GM21723 (cell line): ENCODE data around the gene LTB4R.

Experiments used
- ATAC-seq: cut with Tn5 transposase; IDR thresholded peaks from one replicate; pipeline ENCODE4 v1.9.1; 2021; ENCODE audit warnings: mild to moderate bottlenecking, moderate library complexity; ENCODE audit not compliant: unreplicated experiment

The LTB4R gene

DNA sequence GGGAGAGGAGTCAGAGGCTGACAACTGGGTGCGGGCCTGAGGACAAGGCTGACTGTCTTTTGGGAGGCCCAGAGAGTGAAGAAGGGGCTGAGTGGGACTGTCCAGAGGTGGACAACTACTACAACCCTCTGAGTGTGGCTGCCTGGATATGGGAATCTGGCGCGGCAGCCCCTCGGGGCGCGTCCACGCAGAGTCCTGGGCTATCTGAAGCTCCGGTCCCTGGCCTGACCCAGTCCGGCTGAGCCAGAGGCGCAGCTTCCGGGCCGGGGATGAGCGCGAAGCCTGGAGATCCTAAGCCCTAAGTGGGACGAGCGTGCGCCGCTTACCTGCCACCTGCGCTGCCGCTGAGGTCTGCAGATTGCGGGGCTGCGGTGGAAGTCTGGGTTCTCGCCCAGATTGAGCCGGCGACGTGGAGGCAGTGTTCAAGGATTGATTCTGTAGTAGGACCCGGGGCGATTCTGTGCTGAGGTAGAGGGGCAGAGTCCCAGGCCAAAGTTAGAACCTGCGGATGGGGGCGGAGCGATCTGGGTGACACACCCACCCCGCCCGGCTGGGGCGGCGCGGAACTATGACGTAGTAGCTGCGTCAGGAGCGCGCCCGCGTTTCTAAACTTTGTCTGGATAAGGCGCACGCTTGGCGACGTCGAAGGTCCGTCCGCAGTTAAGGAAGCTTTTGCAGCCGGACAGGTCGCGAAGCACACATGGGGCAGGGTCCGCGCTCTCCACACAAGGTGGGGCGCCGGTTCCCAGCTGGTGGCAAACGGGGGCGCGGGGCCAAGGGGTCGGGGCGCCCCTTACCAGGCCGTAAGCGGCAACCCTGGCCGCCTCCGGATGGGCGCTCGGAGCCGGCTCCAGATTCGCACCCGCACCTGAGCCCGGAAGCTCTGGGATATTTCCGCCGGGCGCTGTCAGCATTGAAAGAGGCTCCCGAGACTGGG lies 11.8 kb upstream of the LTB4R start, which contains the start of the genes DHRS1 and NOP9:
Gene DHRS1 (minus strand): TSS at position 526 of the 937 bp plus-strand sequence. CDS start 674 bp downstream, outside the sequence.
Gene NOP9 (plus strand): TSS at position 596 of the 937 bp plus-strand sequence. CDS start 105 bp downstream, at position 701.
- peak; percentile 78 for ATAC-seq

- ATAC-seq = no peak
These were observed 10.8 kb upstream of the LTB4R start for GRCh38 chr14:24300326-24300980.

DNA sequence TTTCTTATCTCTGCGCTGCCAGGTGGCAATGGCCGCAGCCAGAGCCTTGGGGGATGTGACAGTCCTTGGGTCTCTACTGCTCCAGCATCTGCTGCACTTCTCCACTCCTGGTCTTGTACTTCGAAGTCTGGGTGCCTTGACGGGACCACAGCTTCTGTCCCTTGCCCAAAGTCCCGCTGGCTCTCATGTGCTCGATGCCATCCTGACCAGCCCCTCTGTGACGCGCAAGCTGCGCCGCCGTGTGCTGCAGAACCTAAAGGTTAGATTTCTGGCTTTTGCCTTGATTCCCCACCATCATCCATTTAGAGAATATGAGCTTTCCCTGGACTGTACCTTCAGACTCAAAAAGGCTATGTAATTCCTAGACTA lies 7.3 kb upstream of the LTB4R start:
- ATAC-seq = no peak

GRCh38 chr14:24307156-24307574 lies 4.1 kb upstream of the LTB4R start:
- no peak for ATAC-seq

GRCh38 chr14:24307575-24308341 lies 3.5 kb upstream of the LTB4R start, which contains the start of gene CIDEB:
TSS of gene CIDEB (minus strand) at chr14:24307977. CDS start at chr14:24307858, 119 bp downstream.
- ATAC-seq = peak; percentile 30

DNA sequence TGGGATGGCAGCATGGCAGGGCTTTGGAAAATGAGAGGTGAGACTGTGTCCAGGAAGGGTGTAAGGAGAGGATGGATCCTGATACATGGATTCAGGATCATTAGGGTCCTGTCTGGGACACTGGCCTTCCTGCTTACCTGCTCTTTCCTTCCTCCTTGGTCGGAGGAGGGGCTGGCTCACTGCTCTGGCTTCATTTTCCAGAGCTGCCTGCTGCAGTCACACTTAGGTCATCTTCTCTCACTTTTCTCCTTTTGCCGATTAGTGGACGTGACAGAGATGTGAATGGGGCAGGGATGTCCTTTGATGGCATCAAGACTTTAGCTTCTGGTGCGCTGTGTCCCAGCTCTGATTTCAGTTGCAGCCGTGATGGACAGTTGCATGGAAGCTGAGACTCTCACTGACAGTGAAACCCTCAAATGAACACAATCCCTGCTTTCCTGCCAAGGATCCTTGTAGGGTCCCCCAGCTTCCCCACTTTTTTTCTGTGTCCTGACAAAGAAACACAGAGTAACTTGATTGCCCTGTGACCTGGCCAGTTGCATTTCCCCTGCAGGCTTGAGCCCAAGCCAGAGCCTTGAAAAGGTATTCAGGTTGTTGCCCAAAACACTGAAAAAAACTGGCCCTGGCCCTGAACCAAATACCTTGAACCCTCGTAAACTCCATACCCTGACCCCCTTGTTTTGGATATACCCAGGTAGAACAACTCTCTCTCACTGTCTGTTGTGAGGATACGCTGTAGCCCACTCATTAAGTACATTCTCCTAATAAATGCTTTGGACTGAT lies 2.8 kb upstream of the LTB4R start:
- no peak for ATAC-seq

GRCh38 chr14:24309538-24310264 lies 1.6 kb upstream of the LTB4R start, which contains the start of gene LTB4R2:
TSS of gene LTB4R2 (plus strand) at chr14:24310140. CDS start at chr14:24310665, 525 bp downstream.
- no peak for ATAC-seq

DNA sequence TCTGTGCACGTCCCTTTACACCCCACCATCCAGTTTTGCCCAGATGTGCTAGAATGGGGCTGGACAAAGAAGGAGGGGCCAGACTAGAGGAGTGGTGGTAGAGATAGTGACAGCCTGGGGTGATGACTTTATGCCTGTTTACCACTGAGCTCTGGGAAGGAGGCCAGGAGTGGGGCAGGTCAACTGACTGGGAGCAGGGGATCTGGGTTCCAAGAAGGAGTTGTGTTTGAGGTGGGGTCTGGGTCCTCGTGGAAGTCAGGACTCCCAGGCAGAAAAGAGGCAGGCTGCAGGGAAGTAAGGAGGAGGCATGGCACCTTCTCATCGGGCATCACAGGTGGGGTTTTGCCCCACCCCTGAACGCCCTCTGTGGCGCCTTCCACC lies 1.0 kb upstream of the LTB4R start:
- ATAC-seq = no peak

GRCh38 chr14:24311837-24312615 lies 724 bp downstream of the LTB4R start:
- no peak for ATAC-seq

- ATAC-seq = no peak
These were observed 1.6 kb downstream of the LTB4R start for GRCh38 chr14:24312736-24313507.

DNA sequence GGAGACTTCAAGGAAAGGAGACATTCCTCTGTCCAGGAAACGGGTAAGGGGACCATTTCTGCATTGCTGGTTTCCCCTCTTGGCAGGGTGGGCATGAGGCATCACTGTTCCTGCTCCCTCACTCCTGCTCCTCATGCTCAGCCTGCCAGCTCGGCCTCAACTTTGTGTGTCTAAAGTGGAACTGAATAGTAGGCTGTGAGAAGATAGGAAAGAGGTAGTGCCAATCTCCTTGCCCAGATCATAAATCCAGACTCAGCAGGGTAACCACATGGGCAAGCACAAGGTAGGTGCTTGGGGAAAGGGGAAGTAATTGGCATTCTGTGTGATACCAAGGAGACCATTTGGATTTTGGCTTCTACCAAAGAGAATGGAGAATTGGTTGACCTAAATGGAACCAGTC lies 2.6 kb downstream of the LTB4R start:
- no peak for ATAC-seq

GRCh38 chr14:24314377-24315193 lies 3.3 kb downstream of the LTB4R start:
- no peak for ATAC-seq

- no peak for ATAC-seq
These were observed 4.0 kb downstream of the LTB4R start for GRCh38 chr14:24315243-24315806.

DNA sequence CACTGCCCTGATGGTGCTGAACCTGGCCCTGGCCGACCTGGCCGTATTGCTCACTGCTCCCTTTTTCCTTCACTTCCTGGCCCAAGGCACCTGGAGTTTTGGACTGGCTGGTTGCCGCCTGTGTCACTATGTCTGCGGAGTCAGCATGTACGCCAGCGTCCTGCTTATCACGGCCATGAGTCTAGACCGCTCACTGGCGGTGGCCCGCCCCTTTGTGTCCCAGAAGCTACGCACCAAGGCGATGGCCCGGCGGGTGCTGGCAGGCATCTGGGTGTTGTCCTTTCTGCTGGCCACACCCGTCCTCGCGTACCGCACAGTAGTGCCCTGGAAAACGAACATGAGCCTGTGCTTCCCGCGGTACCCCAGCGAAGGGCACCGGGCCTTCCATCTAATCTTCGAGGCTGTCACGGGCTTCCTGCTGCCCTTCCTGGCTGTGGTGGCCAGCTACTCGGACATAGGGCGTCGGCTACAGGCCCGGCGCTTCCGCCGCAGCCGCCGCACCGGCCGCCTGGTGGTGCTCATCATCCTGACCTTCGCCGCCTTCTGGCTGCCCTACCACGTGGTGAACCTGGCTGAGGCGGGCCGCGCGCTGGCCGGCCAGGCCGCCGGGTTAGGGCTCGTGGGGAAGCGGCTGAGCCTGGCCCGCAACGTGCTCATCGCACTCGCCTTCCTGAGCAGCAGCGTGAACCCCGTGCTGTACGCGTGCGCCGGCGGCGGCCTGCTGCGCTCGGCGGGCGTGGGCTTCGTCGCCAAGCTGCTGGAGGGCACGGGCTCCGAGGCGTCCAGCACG lies 4.7 kb downstream of the LTB4R start:
- no peak for ATAC-seq

- ATAC-seq = no peak
These were observed 5.3 kb downstream of the LTB4R start for GRCh38 chr14:24316597-24316950.
